HG03108 (cell line): ENCODE data around the gene SERPINI1.

ENCODE experiments used
- ATAC-seq: cut with Tn5 transposase; IDR thresholded peaks from one replicate; pipeline ENCODE4 v1.9.1; 2021; ENCODE audit warnings: moderate library complexity; ENCODE audit not compliant: unreplicated experiment

SERPINI1 gene

GRCh38 chr3:167735233-167736138 lies at the start of gene SERPINI1:
SERPINI1 (plus strand) TSS chr3:167735721; CDS start chr3:167789129, 53,408 bp downstream.
- peak; percentile 52 for ATAC-seq

GRCh38 chr3:167691366-167691765 lies 44.2 kb upstream of the SERPINI1 start:
- peak; percentile 100 for ATAC-seq

- no peak for ATAC-seq
Observed at GRCh38 chr3:167694121-167694520, 41.4 kb upstream of the SERPINI1 start.

- ATAC-seq: no peak
Observed at GRCh38 chr3:167700046-167700445, 35.5 kb upstream of the SERPINI1 start.

GRCh38 chr3:167700926-167701325 lies 34.6 kb upstream of the SERPINI1 start:
- no peak for ATAC-seq

- no peak for ATAC-seq
Observed at GRCh38 chr3:167705840-167706239, 29.7 kb upstream of the SERPINI1 start.

- ATAC-seq: no peak
Observed at GRCh38 chr3:167709690-167710089, 25.8 kb upstream of the SERPINI1 start.

- ATAC-seq: no peak
Observed at GRCh38 chr3:167710552-167710951, 25.0 kb upstream of the SERPINI1 start.

GRCh38 chr3:167711439-167711838 lies 24.1 kb upstream of the SERPINI1 start:
- ATAC-seq: no peak

- ATAC-seq: no peak
Observed at GRCh38 chr3:167712445-167712844, 23.1 kb upstream of the SERPINI1 start.

GRCh38 chr3:167714871-167715270 lies 20.6 kb upstream of the SERPINI1 start:
- ATAC-seq: no peak

- no peak for ATAC-seq
Observed at GRCh38 chr3:167716920-167717319, 18.6 kb upstream of the SERPINI1 start.

GRCh38 chr3:167718582-167718981 lies 16.9 kb upstream of the SERPINI1 start:
- ATAC-seq: no peak

- no peak for ATAC-seq
Observed at GRCh38 chr3:167723025-167723512, 12.5 kb upstream of the SERPINI1 start.

- ATAC-seq: no peak
Observed at GRCh38 chr3:167723872-167724271, 11.6 kb upstream of the SERPINI1 start.

GRCh38 chr3:167728176-167728575 lies 7.3 kb upstream of the SERPINI1 start:
- ATAC-seq: no peak

GRCh38 chr3:167728632-167729323 lies 6.7 kb upstream of the SERPINI1 start:
- ATAC-seq: no peak

GRCh38 chr3:167729591-167729990 lies 5.9 kb upstream of the SERPINI1 start:
- ATAC-seq: no peak

GRCh38 chr3:167731393-167731792 lies 4.1 kb upstream of the SERPINI1 start:
- no peak for ATAC-seq

- ATAC-seq: no peak
Observed at GRCh38 chr3:167732313-167733065, 3.0 kb upstream of the SERPINI1 start.

- no peak for ATAC-seq
Observed at GRCh38 chr3:167733961-167734497, 1.5 kb upstream of the SERPINI1 start.
